Smooth muscle cell (in vitro differentiated cells): Measurements from ENCODE around the gene TMPRSS9. TPM values are rescaled to one million over a fixed set of nuclear protein-coding genes. Genes with fewer than 3 reads are reported as not detected.
"Not testable (repeated sequence)": the region's sequence is repeated elsewhere in the genome, so short reads cannot be mapped to it uniquely, and the experiment has no call there.

Experiments used
- DNase-seq: peaks from one replicate; lab custom pipeline; 2025; ENCODE audit not compliant: unreplicated experiment; lab: John Stamatoyannopoulos, UW
- H2AFZ ChIP-seq: fragments of 200-600 bp; sonication (generic); 2 replicates; pipeline ENCODE4 v1.6.0; 2016; ENCODE audit warnings: antibody characterized with exemption, low read depth, mild to moderate bottlenecking
- H3F3A ChIP-seq: fragments of 200-600 bp; sonication (generic); 2 replicates; pipeline ENCODE4 v1.6.0; 2017; ENCODE audit warnings: antibody characterized with exemption, low read depth
- H3K27ac ChIP-seq: fragments of 200-600 bp; sonication (generic); 2 replicates; pipeline ENCODE4 v1.5.1; 2016; ENCODE audit warnings: low read depth, mild to moderate bottlenecking
- H3K27me3 ChIP-seq: fragments of 200-600 bp; sonication (generic); 2 replicates; pipeline ENCODE4 v1.6.1; 2016; ENCODE audit warnings: low read depth, mild to moderate bottlenecking
- H3K36me3 ChIP-seq: fragments of 200-600 bp; sonication (generic); 2 replicates; pipeline ENCODE4 v1.5.1; 2016; ENCODE audit warnings: low read depth
- H3K4me1 ChIP-seq: fragments of 200-600 bp; sonication (generic); 2 replicates; pipeline ENCODE4 v1.5.1; 2016; ENCODE audit warnings: low read depth
- H3K4me2 ChIP-seq: fragments of 200-600 bp; sonication (generic); 2 replicates; pipeline ENCODE4 v1.6.0; 2016; ENCODE audit warnings: mild to moderate bottlenecking
- H3K4me3 ChIP-seq: fragments of 200-600 bp; sonication (generic); 2 replicates; pipeline ENCODE4 v1.5.1; 2016; ENCODE audit warnings: mild to moderate bottlenecking
- H3K79me2 ChIP-seq: fragments of 200-600 bp; sonication (generic); 2 replicates; pipeline ENCODE4 v1.6.0; 2016; ENCODE audit warnings: low read depth, mild to moderate bottlenecking
- H3K9ac ChIP-seq: fragments of 200-600 bp; sonication (generic); 2 replicates; pipeline ENCODE4 v1.6.0; 2016; ENCODE audit warnings: low read depth
- H3K9me3 ChIP-seq: fragments of 200-600 bp; sonication (generic); replicated peaks from 2 replicates; pipeline ENCODE4 v1.5.1; 2016; ENCODE audit warnings: low read depth
- H4K20me1 ChIP-seq: fragments of 200-600 bp; sonication (generic); 2 replicates; pipeline ENCODE4 v1.6.0; 2016; ENCODE audit warnings: low read depth
- CTCF ChIP-seq: fragments of 200-600 bp; sonication (generic); IDR thresholded peaks from 2 replicates; pipeline ENCODE4 v1.5.1; 2017; ENCODE audit warnings: borderline replicate concordance, mild to moderate bottlenecking, antibody characterized with exemption; ENCODE audit not compliant: insufficient read depth, poor library complexity, severe bottlenecking
- WGBS: methylation state at CpG from one replicate; pipeline ENCODE4 v1.1.7; 2016; ENCODE audit warnings: low lambda C conversion rate; 5-methylcytosine and 5-hydroxymethylcytosine counted together
- polyA plus RNA-seq: library from polyadenylated mRNA; unstranded; fragments of >200 nt; fragmentation: Nextera tagmentation; extraction: Ambion mirVana; gene quantifications from 2 replicates; pipeline ENCODE4 v1.2.1, GENCODE V29; 2016
- total RNA-seq: library from RNA; depleted of rRNA; stranded (reverse); fragments of >200 nt; gene quantifications from 2 replicates; pipeline ENCODE4 v1.2.3, GENCODE V29; 2014

The TMPRSS9 gene
- total and polyA plus RNA-seq, 2 experiments from 2014 or later: 0.05 TPM; not detected in 1

DNA sequence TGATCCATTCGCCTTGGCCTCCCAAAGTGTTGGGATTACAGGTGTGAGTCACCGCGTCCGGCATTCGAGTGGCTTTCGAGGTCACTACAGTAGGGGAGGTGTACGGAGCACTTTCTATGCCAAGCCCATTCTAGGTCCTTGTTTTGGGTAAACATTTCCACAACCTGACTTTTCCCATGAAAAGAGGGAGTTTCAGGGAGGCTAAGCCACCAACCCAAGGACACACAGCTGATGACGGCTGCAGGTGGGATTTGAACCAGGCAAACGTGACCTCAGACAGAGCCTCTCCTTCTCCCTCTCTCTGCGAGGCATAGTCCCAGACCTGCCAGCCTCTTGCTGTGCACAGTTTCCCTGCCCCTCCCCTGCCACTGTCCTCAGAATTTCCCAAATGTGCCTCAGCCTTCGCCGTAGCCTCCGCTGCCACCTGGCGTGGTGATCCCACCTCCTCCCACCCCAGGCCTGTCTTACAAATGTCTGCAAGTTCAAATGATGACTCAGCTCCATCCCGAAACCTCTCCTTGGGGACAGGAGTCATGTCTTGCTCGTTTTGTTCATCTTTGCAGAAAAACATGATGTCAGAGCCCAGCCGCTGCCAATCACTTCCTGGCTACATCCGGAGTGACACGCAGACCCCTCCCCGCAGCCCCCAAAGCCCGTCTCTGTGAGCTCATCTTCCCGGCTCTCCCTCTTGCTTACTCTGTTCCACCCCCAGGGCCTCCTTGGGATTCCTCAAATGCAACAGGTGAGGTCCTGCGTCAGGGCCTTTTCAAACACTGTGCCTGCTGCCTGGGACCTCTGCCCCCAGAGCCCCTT lies 109.2 kb downstream of the TMPRSS9 start:
- H3K4me2 ChIP-seq: peak overlapping the region; percentile 8
- H2AFZ ChIP-seq: no peak overlapping the region

DNA sequence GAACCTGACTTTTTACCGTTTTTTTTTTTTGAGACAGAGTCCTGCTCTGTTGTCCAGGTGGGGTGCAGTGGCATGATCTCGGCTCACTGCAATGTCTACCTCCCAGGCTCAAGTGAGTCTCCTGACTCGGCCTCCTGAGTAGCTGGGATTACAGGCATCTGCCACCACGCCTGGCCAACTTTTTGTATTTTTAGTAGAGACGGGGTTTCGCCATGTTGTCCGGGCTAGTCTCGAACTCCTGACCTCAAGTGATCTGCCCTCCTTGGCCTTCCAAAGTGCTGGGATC lies 109.8 kb downstream of the TMPRSS9 start:
- H3K4me3 ChIP-seq, H4K20me1 ChIP-seq, H3K9me3 ChIP-seq, H3K36me3 ChIP-seq, H3K27me3 ChIP-seq, H3K4me1 ChIP-seq, H3F3A ChIP-seq, H3K9ac ChIP-seq, H3K4me2 ChIP-seq, H2AFZ ChIP-seq, DNase-seq, H3K79me2 ChIP-seq: not testable (repeated sequence)
- 71% methylated on average over 8 of the region's 8 CpGs for WGBS
- peak overlapping the region; percentile 79 for H3K27ac ChIP-seq

More for the DNA sequence above, 109.2 kb downstream of the TMPRSS9 start:
- H3K4me3 ChIP-seq: no peak overlapping the region
- H3K9ac ChIP-seq: no peak overlapping the region
- no peaks in the 10 kb centered on the region for H4K20me1 ChIP-seq
- H3K27ac ChIP-seq: peak overlapping the region; percentile 79
- 26% methylated on average over 23 of the region's 23 CpGs for WGBS
- H3K79me2 ChIP-seq: no peaks in the 10 kb centered on the region
- no peaks in the 10 kb centered on the region for H3K36me3 ChIP-seq
- no peaks in the 10 kb centered on the region for H3K27me3 ChIP-seq
- DNase-seq: no peak
- no peaks in the 10 kb centered on the region for H3K9me3 ChIP-seq
- no peaks in the 10 kb centered on the region for H3K4me1 ChIP-seq
- H3F3A ChIP-seq: no peaks in the 10 kb centered on the region
- TF ChIP-seq CTCF: no peak

DNA sequence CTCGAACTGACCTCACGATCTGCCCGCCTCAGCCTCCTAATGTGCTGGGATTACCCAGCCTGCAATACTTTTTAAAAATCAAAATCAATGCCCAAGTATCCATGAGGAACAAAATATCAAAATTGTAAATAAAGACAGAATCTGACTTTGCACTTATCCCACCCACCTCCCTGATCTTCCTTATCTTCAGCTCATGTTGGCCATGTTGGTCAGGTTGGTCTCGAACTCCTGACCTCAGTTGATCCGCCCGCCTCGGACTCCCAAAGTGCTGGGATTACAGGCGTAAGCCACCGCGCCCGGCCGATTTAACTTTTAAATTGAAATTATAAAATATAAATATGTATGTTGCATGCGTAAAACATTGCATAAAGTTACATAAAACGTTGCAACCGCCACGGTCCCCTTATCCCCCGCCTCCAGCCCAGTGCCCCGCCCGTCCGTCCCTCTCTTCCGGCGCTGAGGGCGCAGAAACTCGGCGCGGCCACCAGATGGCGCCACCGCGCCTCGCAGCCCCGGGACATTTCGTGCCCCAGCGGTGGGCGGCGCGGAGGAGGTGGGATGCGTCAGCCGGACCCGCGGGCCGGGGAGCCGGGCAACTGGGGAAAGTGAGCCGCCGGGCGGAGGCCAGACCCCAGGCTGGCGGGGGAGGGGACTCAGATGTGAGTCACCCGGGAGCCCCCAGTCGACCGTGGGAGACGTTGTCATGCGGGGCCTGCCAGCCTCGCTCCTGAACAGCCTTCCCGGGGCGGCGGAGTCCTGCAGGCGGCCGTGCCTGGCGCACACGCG lies 114.4 kb downstream of the TMPRSS9 start:
- no peak overlapping the region for H2AFZ ChIP-seq
- peak; percentile 91 for DNase-seq

More for the DNA sequence above, 114.4 kb downstream of the TMPRSS9 start:
- Histone ChIP-seq H3K27ac (peak overlapping the region; percentile 96), H3F3A (peaks cover 19% of the 10 kb centered on the region), H3K4me1 (peaks cover 5% of the 10 kb centered on the region), H3K79me2 (peaks cover 26% of the 10 kb centered on the region), H3K9me3 (no peaks in the 10 kb centered on the region), H3K4me3 (peak overlapping the region; percentile 99), H3K4me2 (peak overlapping the region; percentile 85), H4K20me1 (peaks cover 30% of the 10 kb centered on the region), H3K27me3 (no peaks in the 10 kb centered on the region), H3K9ac (peak overlapping the region; percentile 80), H3K36me3 (no peaks in the 10 kb centered on the region)
- WGBS: 15% methylated on average over 43 of the region's 60 CpGs
- peak; percentile 98 for TF ChIP-seq CTCF
